GM23338 (cell line): Measurements from ENCODE around the gene MEGF6. TPM values are rescaled to one million over a fixed set of nuclear protein-coding genes. Genes with fewer than 3 reads are reported as not detected.

Source experiments
- ATAC-seq: fragments of 200-7000 bp; cut with Tn5 transposase; 3 replicates; pipeline ENCODE4 v1.9.1; 2020
- DNase-seq: peaks from one replicate; pipeline ENCODE4 v3.0.0-alpha.2; 2015; ENCODE audit warnings: low spot score
- H2AFZ ChIP-seq: fragments of 200-600 bp; sonication (generic); 2 replicates; pipeline ENCODE4 v1.8.0; 2016; ENCODE audit warnings: antibody characterized with exemption, mild to moderate bottlenecking, moderate library complexity
- H3F3A ChIP-seq: fragments of 200-600 bp; sonication (generic); replicated peaks from 2 replicates; pipeline ENCODE4 v1.8.0; 2017; ENCODE audit warnings: antibody characterized with exemption, mixed run types, low read depth
- H3K27ac ChIP-seq: fragments of 200-600 bp; sonication (generic); 2 replicates; pipeline ENCODE4 v1.6.1; 2016; ENCODE audit warnings: low read depth
- H3K27me3 ChIP-seq: fragments of 200-600 bp; sonication (generic); 2 replicates; pipeline ENCODE4 v1.8.0; 2016; ENCODE audit warnings: mild to moderate bottlenecking, mixed run types, moderate library complexity; ENCODE audit not compliant: insufficient read depth
- H3K36me3 ChIP-seq: fragments of 200-600 bp; sonication (generic); 2 replicates; pipeline ENCODE4 v1.8.0; 2016; ENCODE audit warnings: mild to moderate bottlenecking; ENCODE audit not compliant: insufficient read depth
- H3K4me1 ChIP-seq: fragments of 200-600 bp; sonication (generic); 2 replicates; pipeline ENCODE4 v1.8.0; 2016; ENCODE audit warnings: mild to moderate bottlenecking, moderate library complexity; ENCODE audit not compliant: insufficient read depth
- H3K4me2 ChIP-seq: fragments of 200-600 bp; sonication (generic); 2 replicates; pipeline ENCODE4 v1.7.1; 2017; ENCODE audit warnings: mixed run types
- H3K4me3 ChIP-seq: fragments of 200-600 bp; sonication (generic); 2 replicates; pipeline ENCODE4 v1.6.1; 2016; ENCODE audit warnings: mixed run types
- H3K79me2 ChIP-seq: fragments of 200-600 bp; sonication (generic); replicated peaks from 2 replicates; pipeline ENCODE4 v1.8.0; 2017; ENCODE audit warnings: mild to moderate bottlenecking; ENCODE audit not compliant: insufficient read depth
- H3K9me2 ChIP-seq: fragments of 200-600 bp; sonication (generic); 2 replicates; pipeline ENCODE4 v1.8.0; 2017; ENCODE audit not compliant: insufficient read depth
- H4K20me1 ChIP-seq: fragments of 200-600 bp; sonication (generic); replicated peaks from 2 replicates; pipeline ENCODE4 v1.8.0; 2017; ENCODE audit warnings: mild to moderate bottlenecking; ENCODE audit not compliant: insufficient read depth
- H3K27ac Mint-ChIP-seq: 2 replicates; pipeline ENCODE4 v1.8.0; 2020; ENCODE audit warnings: inconsistent platforms, mild to moderate bottlenecking, moderate library complexity, mixed read lengths
- H3K27me3 Mint-ChIP-seq: 3 replicates; pipeline ENCODE4 v1.8.0; 2022; ENCODE audit warnings: low read depth, mild to moderate bottlenecking, moderate library complexity, mixed read lengths, inconsistent platforms; ENCODE audit not compliant: insufficient read depth, poor library complexity
- H3K36me3 Mint-ChIP-seq: 3 replicates; pipeline ENCODE4 v1.8.0; 2021; ENCODE audit warnings: low read depth, mild to moderate bottlenecking, inconsistent platforms, moderate library complexity, mixed read lengths
- H3K4me1 Mint-ChIP-seq: 3 replicates; pipeline ENCODE4 v1.8.0; 2020; ENCODE audit warnings: mild to moderate bottlenecking, inconsistent platforms, mixed read lengths
- H3K4me3 Mint-ChIP-seq: 3 replicates; pipeline ENCODE4 v1.8.0; 2021; ENCODE audit warnings: moderate library complexity, mild to moderate bottlenecking, inconsistent platforms, mixed read lengths
- H3K9me3 Mint-ChIP-seq: 3 replicates; pipeline ENCODE4 v1.8.0; 2020; ENCODE audit warnings: moderate library complexity, mild to moderate bottlenecking, inconsistent platforms, mixed read lengths
- CREB1 ChIP-seq: fragments of 250-450 bp; sonication (Bioruptor Pico); IDR thresholded peaks from 2 replicates; pipeline ENCODE4 v1.5.0; 2020; ENCODE audit warnings: low read depth, mild to moderate bottlenecking, moderate library complexity
- EZH2 ChIP-seq: fragments of 200-600 bp; sonication (generic); IDR thresholded peaks from one replicate; pipeline ENCODE4 v1.8.0; 2017; ENCODE audit warnings: antibody characterized with exemption, mild to moderate bottlenecking, low read depth; ENCODE audit not compliant: unreplicated experiment
- JUNB ChIP-seq: IDR thresholded peaks from one replicate; pipeline ENCODE4 v1.6.1; 2016; ENCODE audit warnings: antibody characterized with exemption; ENCODE audit not compliant: unreplicated experiment
- POLR2AphosphoS5 ChIP-seq: IDR thresholded peaks from 2 replicates; pipeline ENCODE4 v1.6.1; 2016; ENCODE audit warnings: antibody characterized with exemption, low read depth
- STAT1 ChIP-seq: IDR thresholded peaks from one replicate; pipeline ENCODE4 v1.6.1; 2016; ENCODE audit warnings: antibody characterized with exemption; ENCODE audit not compliant: unreplicated experiment
- ZNF331 ChIP-seq: fragments of 250-450 bp; sonication (Bioruptor Pico); IDR thresholded peaks from 2 replicates; pipeline ENCODE4 v1.5.0; 2020; ENCODE audit warnings: low read depth, mild to moderate bottlenecking, moderate library complexity
- ZNF462 ChIP-seq: fragments of 250-450 bp; sonication (Bioruptor Pico); IDR thresholded peaks from 2 replicates; pipeline ENCODE4 v1.5.0; 2020; ENCODE audit warnings: mild to moderate bottlenecking, moderate library complexity
- polyA plus RNA-seq: library from polyadenylated mRNA; unstranded; fragments of >200 nt; fragmentation: Nextera tagmentation; extraction: Ambion mirVana; gene quantifications from 2 replicates; pipeline ENCODE4 v1.2.1, GENCODE V29; 2016
- total RNA-seq: library from RNA; depleted of rRNA; stranded (reverse); fragments of >200 nt; shearing (Covaris generic); gene quantifications from 2 replicates; pipeline ENCODE4 v1.2.3, GENCODE V29; 2014
- TF ChIP-seq, protein P1 (sequence below): IDR thresholded peaks from one replicate; pipeline ENCODE4 v1.6.1; 2018; ENCODE audit warnings: antibody characterized with exemption; ENCODE audit not compliant: unreplicated experiment

The MEGF6 gene
- total and polyA plus RNA-seq, 2 experiments from 2014 or later = 4.0 to 21.4 TPM

GRCh38 chr1:3633344-3634058 is 22.2 kb upstream of the MEGF6 start:
- Histone ChIP-seq H3K4me3 (no peak overlapping the region), H3K27me3 (no peaks in the 10 kb centered on the region), H3K4me1 (no peaks in the 10 kb centered on the region), H3K27ac (no peak overlapping the region), H3K36me3 (peaks cover 9% of the 10 kb centered on the region; the same call in 1 of the 2 replicates), H2AFZ (no peak overlapping the region), H3K79me2 (no peaks in the 10 kb centered on the region), H3F3A (no peaks in the 10 kb centered on the region; the same call in 1 of the 2 replicates), H4K20me1 (peaks cover 3% of the 10 kb centered on the region; the same call in 1 of the 2 replicates), H3K9me2 (no peaks in the 10 kb centered on the region), H3K4me2 (no peak overlapping the region)
- peaks cover 47% of the 10 kb centered on the region for H3K36me3 Mint-ChIP-seq
- TF ChIP-seq STAT1 (no peak), POLR2AphosphoS5 (no peak), JUNB (no peak), EZH2 (no peak), CREB1 (CRISPR knock-in tag) (no peak), ZNF462 (no peak), ZNF331 (CRISPR knock-in tag) (no peak)
- TF ChIP-seq, protein P1, sequence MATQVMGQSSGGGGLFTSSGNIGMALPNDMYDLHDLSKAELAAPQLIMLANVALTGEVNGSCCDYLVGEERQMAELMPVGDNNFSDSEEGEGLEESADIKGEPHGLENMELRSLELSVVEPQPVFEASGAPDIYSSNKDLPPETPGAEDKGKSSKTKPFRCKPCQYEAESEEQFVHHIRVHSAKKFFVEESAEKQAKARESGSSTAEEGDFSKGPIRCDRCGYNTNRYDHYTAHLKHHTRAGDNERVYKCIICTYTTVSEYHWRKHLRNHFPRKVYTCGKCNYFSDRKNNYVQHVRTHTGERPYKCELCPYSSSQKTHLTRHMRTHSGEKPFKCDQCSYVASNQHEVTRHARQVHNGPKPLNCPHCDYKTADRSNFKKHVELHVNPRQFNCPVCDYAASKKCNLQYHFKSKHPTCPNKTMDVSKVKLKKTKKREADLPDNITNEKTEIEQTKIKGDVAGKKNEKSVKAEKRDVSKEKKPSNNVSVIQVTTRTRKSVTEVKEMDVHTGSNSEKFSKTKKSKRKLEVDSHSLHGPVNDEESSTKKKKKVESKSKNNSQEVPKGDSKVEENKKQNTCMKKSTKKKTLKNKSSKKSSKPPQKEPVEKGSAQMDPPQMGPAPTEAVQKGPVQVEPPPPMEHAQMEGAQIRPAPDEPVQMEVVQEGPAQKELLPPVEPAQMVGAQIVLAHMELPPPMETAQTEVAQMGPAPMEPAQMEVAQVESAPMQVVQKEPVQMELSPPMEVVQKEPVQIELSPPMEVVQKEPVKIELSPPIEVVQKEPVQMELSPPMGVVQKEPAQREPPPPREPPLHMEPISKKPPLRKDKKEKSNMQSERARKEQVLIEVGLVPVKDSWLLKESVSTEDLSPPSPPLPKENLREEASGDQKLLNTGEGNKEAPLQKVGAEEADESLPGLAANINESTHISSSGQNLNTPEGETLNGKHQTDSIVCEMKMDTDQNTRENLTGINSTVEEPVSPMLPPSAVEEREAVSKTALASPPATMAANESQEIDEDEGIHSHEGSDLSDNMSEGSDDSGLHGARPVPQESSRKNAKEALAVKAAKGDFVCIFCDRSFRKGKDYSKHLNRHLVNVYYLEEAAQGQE = no peak
- ATAC-seq = no peak
- H3K27me3 Mint-ChIP-seq = peaks cover 7% of the 10 kb centered on the region
- H3K4me3 Mint-ChIP-seq = no peak overlapping the region
- H3K27ac Mint-ChIP-seq = no peak overlapping the region
- H3K4me1 Mint-ChIP-seq = peaks cover 3% of the 10 kb centered on the region
- DNase-seq = no peak
- no peaks in the 10 kb centered on the region for H3K9me3 Mint-ChIP-seq
